H1 (cell line): Measurements from ENCODE around the gene TRPC4. TPM values are rescaled to one million over a fixed set of nuclear protein-coding genes. Genes with fewer than 3 reads are reported as not detected.

Experiments
- CTCF ChIA-PET: fragments of 300-600 bp; sonication (Branson Sonifier 250); formaldehyde crosslinking; loops from one replicate; lab custom pipeline; 2021; ENCODE audit not compliant: partially characterized antibody; lab: Charles Lee
- POLR2A ChIA-PET: fragments of 300-600 bp; sonication (Branson Sonifier 250); formaldehyde crosslinking; loops from one replicate; lab custom pipeline; 2021; ENCODE audit warnings: inconsistent platforms; ENCODE audit not compliant: partially characterized antibody; lab: Charles Lee
- DNase-seq, 2 experiments: peaks; one replicate each; pipeline versions ENCODE4 v3.0.0 to v3.0.0-alpha.2; 2010 to 2022; ENCODE audit warnings: low spot score in 2 of 2, low read depth in 1 of 2, mixed read lengths in 1 of 2
- FAIRE-seq: peaks from 2 replicates; lab custom pipeline; 2011; peaks lifted over from hg19 to GRCh38; lab: Jason Lieb, UNC
- H2AFZ ChIP-seq: 2 replicates; pipeline ENCODE4 v1.8.1; 2012; ENCODE audit warnings: low read length, inconsistent platforms
- H2AK5ac ChIP-seq: 2 replicates; pipeline ENCODE4 v1.6.1; 2013; ENCODE audit warnings: low read depth, low read length
- H2BK120ac ChIP-seq: replicated peaks from 2 replicates; pipeline ENCODE3; 2013; ENCODE audit warnings: low read depth, low read length, inconsistent platforms
- H2BK12ac ChIP-seq: 2 replicates; pipeline ENCODE4 v1.6.1; 2013; ENCODE audit warnings: low read depth, low read length
- H2BK15ac ChIP-seq: 2 replicates; pipeline ENCODE4 v1.6.1; 2013; ENCODE audit warnings: low read length
- H2BK20ac ChIP-seq: 2 replicates; pipeline ENCODE4 v1.6.1; 2013; ENCODE audit warnings: low read length
- H2BK5ac ChIP-seq: 2 replicates; pipeline ENCODE4 v1.6.1; 2013; ENCODE audit warnings: low read depth, low read length
- H3K14ac ChIP-seq: 2 replicates; pipeline ENCODE4 v1.6.1; 2013; ENCODE audit warnings: inconsistent platforms; ENCODE audit not compliant: insufficient read length
- H3K18ac ChIP-seq: 2 replicates; pipeline ENCODE4 v1.6.1; 2013; ENCODE audit warnings: low read length; ENCODE audit errors: extremely low read depth
- H3K23ac ChIP-seq: 2 replicates; pipeline ENCODE4 v1.6.1; 2013; ENCODE audit warnings: inconsistent platforms; ENCODE audit not compliant: insufficient read length
- H3K23me2 ChIP-seq: 2 replicates; pipeline ENCODE4 v1.6.1; 2013; ENCODE audit warnings: low read depth, low read length
- H3K27ac ChIP-seq: 2 replicates; pipeline ENCODE4 v1.6.1; 2011; ENCODE audit warnings: low read depth, low read length, inconsistent platforms
- H3K27me3 ChIP-seq, 4 experiments: replicated peaks in 1 of 4; 1 replicate in 1 of 4; 2 replicates in 3 of 4; pipeline versions ENCODE4 v1.6.1 to v1.8.1; 2011 to 2013; ENCODE audit warnings: low read length in 3 of 4, mild to moderate bottlenecking in 3 of 4, inconsistent platforms in 2 of 4, mixed read lengths in 2 of 4, moderate library complexity in 1 of 4; ENCODE audit not compliant: control insufficient read depth in 3 of 4, insufficient read depth in 3 of 4; ENCODE audit errors: extremely low read depth in 1 of 4
- H3K36me3 ChIP-seq, 4 experiments: 2 replicates each; pipeline versions ENCODE4 v1.6.1 to v1.8.1; 2011 to 2013; ENCODE audit warnings: mild to moderate bottlenecking in 4 of 4, low read length in 3 of 4, moderate library complexity in 2 of 4, control low read depth in 1 of 4, inconsistent platforms in 1 of 4; ENCODE audit not compliant: insufficient read depth in 4 of 4, control insufficient read depth in 2 of 4
- H3K4ac ChIP-seq: replicated peaks from 2 replicates; pipeline ENCODE3; 2013; ENCODE audit warnings: low read length, low read depth, mixed read lengths, inconsistent platforms; ENCODE audit not compliant: insufficient read length
- H3K4me1 ChIP-seq, 4 experiments: replicated peaks in 1 of 4; 1 replicate in 1 of 4; 2 replicates in 3 of 4; pipeline versions ENCODE4 v1.6.1 to v1.8.1; 2011 to 2013; ENCODE audit warnings: low read length in 3 of 4, inconsistent platforms in 2 of 4, mixed read lengths in 1 of 4; ENCODE audit not compliant: insufficient read depth in 4 of 4, control insufficient read depth in 3 of 4
- H3K4me2 ChIP-seq, 2 experiments: 2 replicates each; pipeline versions ENCODE4 v1.6.1 to v1.8.1; 2011 to 2013; ENCODE audit warnings: low read depth in 2 of 2, low read length in 2 of 2, control low read depth in 1 of 2, inconsistent platforms in 1 of 2, mild to moderate bottlenecking in 1 of 2; ENCODE audit not compliant: insufficient read depth in 1 of 2
- H3K4me3 ChIP-seq, 4 experiments: fragments of 200-600, 300-600 bp in 1 of 4; sonication (generic), shearing (Covaris generic), sonication (Bioruptor Twin) in 1 of 4; 2 replicates each; pipeline versions ENCODE4 v1.5.1 to v1.8.1; 2011 to 2016; ENCODE audit warnings: low read length in 4 of 4, low read depth in 3 of 4, control low read depth in 2 of 4, inconsistent platforms in 2 of 4, mild to moderate bottlenecking in 2 of 4, mixed read lengths in 1 of 4, moderate library complexity in 1 of 4; ENCODE audit not compliant: insufficient read depth in 2 of 4; ENCODE audit errors: extremely low read depth in 1 of 4
- H3K56ac ChIP-seq: replicated peaks from 2 replicates; pipeline ENCODE3; 2013; ENCODE audit warnings: low read depth, mild to moderate bottlenecking, mixed read lengths, low read length, inconsistent platforms; ENCODE audit not compliant: insufficient read length
- H3K79me1 ChIP-seq: 2 replicates; pipeline ENCODE4 v1.6.1; 2013; ENCODE audit warnings: low read depth, low read length, control low read depth
- H3K79me2 ChIP-seq, 2 experiments: 2 replicates each; pipeline versions ENCODE4 v1.6.1 to v1.8.1; 2012 to 2013; ENCODE audit warnings: low read length in 2 of 2, mild to moderate bottlenecking in 2 of 2, inconsistent platforms in 1 of 2; ENCODE audit not compliant: insufficient read depth in 2 of 2, control insufficient read depth in 1 of 2
- H3K9ac ChIP-seq, 4 experiments: replicated peaks in 1 of 4; 1 replicate in 1 of 4; 2 replicates in 3 of 4; pipeline versions ENCODE4 v1.6.1 to v1.8.1; 2011 to 2013; ENCODE audit warnings: low read depth in 3 of 4, low read length in 3 of 4, control low read depth in 2 of 4, mild to moderate bottlenecking in 2 of 4, moderate library complexity in 2 of 4, inconsistent platforms in 1 of 4; ENCODE audit errors: extremely low read depth in 1 of 4
- H3K9me3 ChIP-seq, 2 experiments: 2 replicates each; pipeline versions ENCODE4 v1.6.1 to v1.8.1; 2012 to 2013; ENCODE audit warnings: mild to moderate bottlenecking in 2 of 2, moderate library complexity in 2 of 2, control low read depth in 1 of 2, inconsistent platforms in 1 of 2, low read depth in 1 of 2, low read length in 1 of 2, mixed read lengths in 1 of 2; ENCODE audit not compliant: insufficient read depth in 2 of 2
- H4K20me1 ChIP-seq, 2 experiments: replicated peaks in 1 of 2; 2 replicates each; pipeline versions ENCODE3 to v1.8.1; 2011 to 2013; ENCODE audit warnings: inconsistent platforms in 2 of 2, low read length in 2 of 2, mild to moderate bottlenecking in 1 of 2; ENCODE audit not compliant: insufficient read depth in 2 of 2, control insufficient read depth in 1 of 2
- H4K5ac ChIP-seq: 2 replicates; pipeline ENCODE4 v1.6.1; 2013; ENCODE audit warnings: low read length, low read depth, mixed read lengths, inconsistent platforms; ENCODE audit not compliant: insufficient read length
- H4K8ac ChIP-seq: 2 replicates; pipeline ENCODE4 v1.8.0; 2013; ENCODE audit warnings: mild to moderate bottlenecking, moderate library complexity, low read length, inconsistent platforms; ENCODE audit not compliant: insufficient read depth; ENCODE audit errors: extremely low read depth
- H4K91ac ChIP-seq: replicated peaks from 2 replicates; pipeline ENCODE3; 2013; ENCODE audit warnings: low read length, mixed read lengths, inconsistent platforms; ENCODE audit not compliant: insufficient read length
- CTBP2 ChIP-seq: IDR thresholded peaks from 2 replicates; pipeline ENCODE4 v1.7.0; 2011; ENCODE audit warnings: borderline replicate concordance, mild to moderate bottlenecking, moderate library complexity, mixed read lengths, low read length; ENCODE audit not compliant: insufficient read depth, insufficient read length
- HDAC2 ChIP-seq, 2 experiments: fragments of 300-600 bp in 1 of 2; sonication (generic) in 1 of 2; IDR thresholded peaks; 2 replicates each; pipeline ENCODE4 v1.6.1; 2011 to 2012; ENCODE audit warnings: low read depth in 2 of 2, low read length in 2 of 2, mild to moderate bottlenecking in 2 of 2, moderate library complexity in 2 of 2, borderline replicate concordance in 1 of 2, inconsistent platforms in 1 of 2
- JUND ChIP-seq: IDR thresholded peaks from 2 replicates; pipeline ENCODE4 v1.6.1; 2011; ENCODE audit warnings: mild to moderate bottlenecking, improper control_type of control experiment, low read length
- SUZ12 ChIP-seq: fragments of 200-600 bp; sonication (generic); IDR thresholded peaks from 2 replicates; pipeline ENCODE4 v1.6.1; 2012; ENCODE audit warnings: mild to moderate bottlenecking, inconsistent platforms, low read length, moderate library complexity, mixed read lengths
- YY1 ChIP-seq: IDR thresholded peaks from 2 replicates; pipeline ENCODE4 v1.6.1; 2011; ENCODE audit warnings: low read depth, mild to moderate bottlenecking, low read length
- WGBS, 2 experiments: shearing (Covaris generic) in 1 of 2; methylation state at CpG; one replicate each; pipeline versions ENCODE4 v1.1.6 to v1.1.7; 2013 to 2015; ENCODE audit warnings: low lambda C conversion rate in 2 of 2, mixed read lengths in 2 of 2, inconsistent platforms in 1 of 2, low coverage in 1 of 2, missing lambda C conversion rate in 1 of 2; ENCODE audit not compliant: insufficient replicate concordance in 2 of 2, insufficient coverage in 1 of 2, insufficient read length in 1 of 2; ENCODE audit errors: extremely low coverage in 1 of 2, missing lambda C conversion rate in 1 of 2; 5-methylcytosine and 5-hydroxymethylcytosine counted together
- polyA plus RNA-seq, 7 experiments: library from polyadenylated mRNA; depleted of rRNA in 3 of 7; stranded (reverse) in 5 of 7; unstranded in 2 of 7; fragments of >200 nt in 5 of 7; fragments of 200-250 nt in 2 of 7; gene quantifications; 1 replicate in 5 of 7; 2 replicates in 1 of 7; 4 replicates in 1 of 7; pipeline versions ENCODE4 v1.2.1 to v1.2.3, GENCODE V29; 2011 to 2013; ENCODE audit warnings: missing spikeins in 2 of 7, mixed read lengths in 2 of 7
- total RNA-seq: library from RNA; stranded (reverse); fragmentation: NEBNext Ultra II Directional; extraction: Animal tissue kit (Norgen Biotek cat#: 25700); gene quantifications from 2 replicates; pipeline ENCODE4 v1.2.1, GENCODE V29; 2021

The TRPC4 gene
- total and polyA plus RNA-seq, 2 of the 8 experiments (the other 6 are each of a cell fraction or from before 2014, with no cell fraction given), result 12.3 to 14.7 TPM

GRCh38 chr13:37646531-37646930 is 223.0 kb downstream of the TRPC4 start:
- CTCF ChIA-PET, result interaction anchor here (0.9 kb wide), 1 partner anchor 8 kb away, joined by 3 read pairs; no protein-coding TSS in a partner anchor
- no peak overlapping the region for H2BK120ac ChIP-seq
- H2BK12ac ChIP-seq, result no peak overlapping the region
- no peak overlapping the region for H4K8ac ChIP-seq
- H3K56ac ChIP-seq, result no peak overlapping the region
- FAIRE-seq (no peak), DNase-seq (no peak)
- H2BK20ac ChIP-seq, result no peak overlapping the region
- no peak overlapping the region for H4K5ac ChIP-seq
- H2AFZ ChIP-seq, result no peak overlapping the region
- peaks cover 0 to 22% (median 6%) of the 10 kb centered on the region in 4 experiments; a peak in 5 of 8 replicates for H3K36me3 ChIP-seq
- no peaks in the 10 kb centered on the region for H3K27me3 ChIP-seq
- H3K14ac ChIP-seq, result no peak overlapping the region
- H3K9me3 ChIP-seq, result no peaks in the 10 kb centered on the region
- TF ChIP-seq SUZ12 (no peak), YY1 (no peak), JUND (no peak), CTBP2 (no peak), HDAC2 (IDR thresholded peaks at IDR 0.05; ENCODE audit: borderline replicate concordance in 1 of 2, low read depth in 2 of 2, low read length in 2 of 2) (no peak)
- TF ChIP-seq, all 59 proteins: peak for 0
- Histone ChIP-seq H3K18ac (no peak overlapping the region), H2BK5ac (no peak overlapping the region), H4K91ac (no peak overlapping the region), H3K4me1 (no peaks in the 10 kb centered on the region; a peak in 1 of 7 replicates), H3K23me2 (no peaks in the 10 kb centered on the region), H3K9ac (no peak overlapping the region), H3K27ac (no peak overlapping the region), H2BK15ac (no peak overlapping the region), H3K4me3 (no peak overlapping the region), H4K20me1 (no peaks in the 10 kb centered on the region), H3K4ac (no peak overlapping the region), H3K4me2 (no peak overlapping the region), H3K79me1 (no peaks in the 10 kb centered on the region), H2AK5ac (no peak overlapping the region), H3K23ac (no peak overlapping the region), H3K79me2 (no peaks in the 10 kb centered on the region)
- WGBS, 2 experiments, result 78% methylated on average over 3 of the region's 3 CpGs; no CpG with 5 or more reads in 1 of the 2 experiments
- POLR2A ChIA-PET, result no interaction called here
